Measurements from ENCODE around the gene ZNF229. TPM values are rescaled to one million over a fixed set of nuclear protein-coding genes. Genes with fewer than 3 reads are reported as not detected.
"Not testable (repeated sequence)": the region's sequence is repeated elsewhere in the genome, so short reads cannot be mapped to it uniquely, and the experiment has no call there.

The ZNF229 gene
- total RNA-seq, 6 experiments from 2014 or later: 6.4 to 9.4 (median 7.8) TPM

- DNase-seq: peak; percentile 96
- peak within 1 kb of the TSS; percentile 66 for H3K27ac Mint-ChIP-seq
- no peak for TF ChIP-seq CTCF (IDR thresholded peaks at IDR 0.05)
- H3K36me3 Mint-ChIP-seq (ENCODE audit: low read depth): peaks cover 4% of the 10 kb centered on the region
- peak within 1 kb of the TSS; percentile 94 for H3K4me3 Mint-ChIP-seq
- H3K4me1 Mint-ChIP-seq (ENCODE audit: low read depth): peaks cover 14% of the 10 kb centered on the region
- H3K27me3 Mint-ChIP-seq (ENCODE audit: insufficient read depth): peaks cover 3% of the 10 kb centered on the region; the same call in 1 of the 2 replicates
- peaks cover 4% of the 10 kb centered on the region for H3K9me3 Mint-ChIP-seq
Observed at GRCh38 chr19:44401139-44402115, 46.8 kb downstream of the ZNF229 start, which contains the start of gene ZNF285. Gene ZNF285 (minus strand): TSS chr19:44401608. CDS start chr19:44397213, 4,395 bp downstream.

- not testable (repeated sequence) for H3K9me3 Mint-ChIP-seq; H3K4me3 Mint-ChIP-seq; DNase-seq; H3K27ac Mint-ChIP-seq; H3K4me1 Mint-ChIP-seq (ENCODE audit: low read depth); H3K27me3 Mint-ChIP-seq (ENCODE audit: insufficient read depth)
- H3K36me3 Mint-ChIP-seq (ENCODE audit: low read depth): peaks cover 38% of the 10 kb centered on the region
Observed at GRCh38 chr19:44389268-44389667, 59.0 kb downstream of the ZNF229 start.

Other genes with a start within 250 kb of the ZNF229 start
- 10 to 100 TPM; 11.6 to 13.4 (median 12.9) TPM for gene ZNF227, start 235.9 kb downstream of the ZNF229 start, total RNA-seq (2021; fragmentation: NEBNext Ultra II Directional; extraction: Animal tissue kit (Norgen Biotek cat#: 25700))
- 1 to 10 TPM in 1 of 6 experiments, under 1 TPM in 5; 0.36 to 1.2 (median 0.68) TPM for gene ZNF233, start 188.6 kb downstream of the ZNF229 start, total RNA-seq (2021; fragmentation: NEBNext Ultra II Directional; extraction: Animal tissue kit (Norgen Biotek cat#: 25700))
- 1 to 10 TPM; 1.6 to 2.1 (median 1.9) TPM for gene ZNF235, start 143.4 kb downstream of the ZNF229 start, total RNA-seq (2021; fragmentation: NEBNext Ultra II Directional; extraction: Animal tissue kit (Norgen Biotek cat#: 25700))
- gene ZNF112, start 91.8 kb downstream of the ZNF229 start, total RNA-seq (2021; fragmentation: NEBNext Ultra II Directional; extraction: Animal tissue kit (Norgen Biotek cat#: 25700)): 1 to 10 TPM; 2.4 to 4.5 (median 3.1) TPM
- gene ZNF285, start 46.9 kb downstream of the ZNF229 start, total RNA-seq (2021; fragmentation: NEBNext Ultra II Directional; extraction: Animal tissue kit (Norgen Biotek cat#: 25700)): 1 to 10 TPM; 1.2 to 2.4 (median 1.5) TPM
- 1 to 10 TPM; 4.2 to 6.5 (median 5.8) TPM for gene ZNF180, start 52.0 kb upstream of the ZNF229 start, total RNA-seq (2021; fragmentation: NEBNext Ultra II Directional; extraction: Animal tissue kit (Norgen Biotek cat#: 25700))
- not detected for gene CEACAM20, start 81.2 kb upstream of the ZNF229 start, total RNA-seq (2021; fragmentation: NEBNext Ultra II Directional; extraction: Animal tissue kit (Norgen Biotek cat#: 25700))
- gene IGSF23, start 165.1 kb upstream of the ZNF229 start, total RNA-seq (2021; fragmentation: NEBNext Ultra II Directional; extraction: Animal tissue kit (Norgen Biotek cat#: 25700)): not detected
- gene PVR, start 195.4 kb upstream of the ZNF229 start, total RNA-seq (2021; fragmentation: NEBNext Ultra II Directional; extraction: Animal tissue kit (Norgen Biotek cat#: 25700)): 10 to 100 TPM; 45.9 to 76.2 (median 54.3) TPM
- gene CEACAM19, start 223.0 kb upstream of the ZNF229 start, total RNA-seq (2021; fragmentation: NEBNext Ultra II Directional; extraction: Animal tissue kit (Norgen Biotek cat#: 25700)): 1 to 10 TPM; 1.8 to 2.5 (median 2.1) TPM